ENCODE measurements around the gene MEIG1.
"Not testable (repeated sequence)": the region's sequence is repeated elsewhere in the genome, so short reads cannot be mapped to it uniquely, and the experiment has no call there.

The MEIG1 gene

GRCh38 chr10:14925268-14925667 lies 33.9 kb upstream of the MEIG1 start:
- TF ChIP-seq ZFX (IDR thresholded peaks at IDR 0.05) (no peak), CTCF (conservative IDR thresholded peaks at IDR 0.05) (no peak)
- no peak overlapping the region for H3K27ac ChIP-seq

DNA sequence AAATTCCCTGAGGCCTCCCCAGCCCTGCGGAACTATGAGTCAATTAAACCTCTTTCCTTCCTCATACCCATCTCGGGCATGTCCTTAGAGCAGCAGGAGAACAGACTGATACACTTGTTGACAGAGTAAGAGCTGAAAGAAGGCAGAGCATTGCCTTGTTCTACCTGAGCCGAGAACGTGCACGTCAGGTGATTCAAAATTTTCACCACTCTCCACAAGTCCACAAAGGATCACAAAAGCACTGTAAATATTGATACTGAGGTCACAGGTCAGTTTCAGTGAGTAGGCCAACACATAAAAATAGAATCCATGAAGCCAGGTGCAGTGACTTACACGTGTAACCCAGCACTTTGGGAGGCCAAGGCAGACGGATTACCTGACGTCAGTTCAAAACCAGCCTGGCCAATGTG lies 33.1 kb upstream of the MEIG1 start:
- no peak for TF ChIP-seq ZFX (IDR thresholded peaks at IDR 0.05)
- TF ChIP-seq CTCF (conservative IDR thresholded peaks at IDR 0.05): no peak
- H3K27ac ChIP-seq: no peak overlapping the region

DNA sequence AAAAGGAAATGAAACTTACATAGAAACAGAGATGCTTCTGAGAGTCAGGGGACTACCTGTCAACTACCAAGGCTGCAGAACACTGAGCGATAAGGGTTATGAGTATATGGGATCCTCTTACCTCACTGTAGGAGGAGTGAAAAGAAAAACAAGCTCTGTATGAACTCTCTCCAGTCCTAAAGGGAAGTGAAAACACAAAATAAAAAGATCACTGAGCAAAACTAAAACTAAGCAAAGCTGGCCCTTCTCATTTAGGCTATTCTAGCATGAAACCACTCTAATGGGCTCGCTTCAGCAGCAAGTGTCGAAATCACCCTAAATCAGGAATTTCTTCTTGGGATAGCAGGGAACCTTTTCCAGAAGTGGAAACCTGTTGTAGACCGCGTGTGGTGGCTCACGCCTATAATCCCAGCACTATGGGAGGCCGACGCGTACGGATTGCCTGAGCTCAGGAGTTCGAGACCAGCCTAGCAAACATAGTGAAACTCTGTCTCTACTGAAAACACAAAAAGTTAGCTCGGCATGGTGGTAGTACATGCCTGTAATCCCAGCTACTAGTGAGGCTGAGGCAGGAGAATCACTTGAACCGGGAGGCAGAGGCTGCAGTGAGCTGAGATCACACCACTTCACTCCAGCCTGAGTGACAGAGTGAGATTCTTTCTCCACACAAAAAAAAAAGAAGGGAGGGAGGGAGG lies 32.3 kb upstream of the MEIG1 start:
- H3K27ac ChIP-seq: no peak overlapping the region

DNA sequence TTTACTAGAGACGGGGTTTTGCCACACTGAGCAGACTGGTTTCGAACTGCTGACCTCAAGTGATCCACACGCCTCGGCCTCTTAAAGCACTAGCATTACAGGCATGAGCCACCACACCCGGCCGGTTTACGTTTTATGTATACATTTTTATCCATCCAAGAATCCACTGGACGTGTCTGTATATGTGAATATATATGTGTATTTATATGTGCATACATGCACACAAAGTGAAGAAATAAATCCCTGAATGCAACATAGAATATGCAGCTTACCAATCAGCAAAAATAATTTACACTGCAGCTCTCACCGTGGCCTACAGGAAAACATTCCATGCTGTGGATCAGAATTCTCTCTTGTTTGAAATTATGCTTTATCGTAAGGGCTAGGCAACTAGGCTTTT lies 28.6 kb upstream of the MEIG1 start:
- TF ChIP-seq ZFX (IDR thresholded peaks at IDR 0.05) (no peak), CTCF (conservative IDR thresholded peaks at IDR 0.05) (no peak)
- H3K27ac ChIP-seq: no peak overlapping the region

More for the DNA sequence above, 32.3 kb upstream of the MEIG1 start:
- TF ChIP-seq ZFX (IDR thresholded peaks at IDR 0.05): no peak
- TF ChIP-seq CTCF (conservative IDR thresholded peaks at IDR 0.05): no peak

- TF ChIP-seq CTCF (conservative IDR thresholded peaks at IDR 0.05): no peak
- no peak for TF ChIP-seq ZFX (IDR thresholded peaks at IDR 0.05)
- H3K27ac ChIP-seq: no peak overlapping the region
Observed at GRCh38 chr10:14936584-14936983, 22.6 kb upstream of the MEIG1 start.

GRCh38 chr10:14938971-14939370 lies 20.2 kb upstream of the MEIG1 start:
- not testable (repeated sequence) for H3K27ac ChIP-seq

DNA sequence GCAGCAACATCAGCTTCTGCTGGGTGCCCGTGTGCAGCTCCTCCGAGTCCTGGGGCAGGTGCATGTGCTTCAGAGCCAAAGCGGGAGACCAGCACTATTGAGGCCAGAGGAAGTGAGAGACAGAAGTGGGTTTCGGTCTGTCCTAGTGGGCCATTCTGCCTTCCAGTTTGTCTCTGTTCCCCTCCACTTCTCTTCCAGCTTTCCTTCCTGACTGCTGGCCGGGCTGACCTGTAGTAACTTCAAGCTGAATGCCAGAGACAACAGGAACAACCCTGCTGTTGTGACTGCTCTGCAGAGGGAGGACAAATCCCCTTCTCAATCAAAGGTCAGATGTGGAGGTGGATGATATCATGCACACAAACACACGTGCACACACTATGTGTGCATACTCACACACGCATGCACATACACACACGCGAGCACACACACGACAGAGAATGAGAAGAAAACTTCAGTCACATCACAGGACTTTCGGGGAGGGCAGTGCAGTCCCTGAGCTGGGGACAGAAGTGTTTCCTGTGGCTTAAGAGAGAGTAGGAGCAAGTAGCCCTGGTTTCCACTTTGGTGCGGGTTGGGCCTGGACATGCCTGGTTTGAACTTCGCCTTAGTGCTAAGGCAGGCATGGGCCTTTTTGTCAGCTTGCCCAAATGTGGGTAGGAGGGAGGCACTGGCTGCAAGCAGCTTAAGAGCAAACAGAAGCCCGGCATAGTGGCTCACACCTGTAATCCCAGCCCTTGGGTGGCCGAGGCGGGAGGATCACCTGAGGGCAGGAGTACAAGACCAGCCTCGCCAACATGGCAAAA lies 16.8 kb upstream of the MEIG1 start:
- H3K27ac ChIP-seq: not testable (repeated sequence)

DNA sequence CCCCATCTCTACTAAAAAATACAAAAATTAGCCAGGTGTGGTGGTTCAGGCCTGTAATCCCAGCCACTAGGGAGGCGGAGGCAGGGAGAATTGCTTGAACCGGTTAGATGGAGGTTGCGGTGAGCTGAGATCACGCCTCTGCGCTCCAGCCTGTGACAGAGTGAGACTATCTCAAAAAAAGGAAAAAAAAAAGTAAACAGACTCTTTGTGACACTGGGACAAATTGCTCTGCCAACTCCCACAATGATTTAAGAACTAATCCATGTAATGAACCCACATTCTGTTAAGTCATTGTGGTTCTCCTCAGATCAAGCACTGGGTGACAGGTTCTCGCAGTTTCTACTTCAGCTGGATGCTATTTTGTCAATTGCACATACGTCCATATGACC lies 16.2 kb upstream of the MEIG1 start:
- not testable (repeated sequence) for H3K27ac ChIP-seq

DNA sequence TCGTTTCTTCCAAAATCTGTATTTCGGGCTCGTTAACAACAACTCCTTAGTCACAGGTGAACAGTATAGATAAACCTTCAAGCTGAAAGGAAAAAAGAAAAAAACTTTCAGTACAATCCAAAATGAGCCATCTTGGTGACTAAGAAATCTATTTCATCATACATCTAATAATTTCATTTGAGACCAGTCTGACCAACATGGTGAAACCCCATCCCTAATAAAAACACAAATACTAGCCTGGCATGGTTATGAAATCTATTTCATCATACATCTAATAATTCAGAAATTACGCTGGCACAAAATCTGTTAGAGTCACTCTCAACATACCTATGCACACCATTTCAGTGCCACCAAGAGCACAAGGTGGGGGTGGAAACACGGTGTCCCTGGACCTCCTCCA lies 14.1 kb upstream of the MEIG1 start:
- no peak overlapping the region for H3K27ac ChIP-seq

More for the DNA sequence above, 14.1 kb upstream of the MEIG1 start:
- no peak for TF ChIP-seq CTCF (conservative IDR thresholded peaks at IDR 0.05)
- no peak for TF ChIP-seq ZFX (IDR thresholded peaks at IDR 0.05)
